Hypothalamus (tissue), 51 donors: ENCODE measurements around the gene ABCB10.
"Not testable (repeated sequence)": the region's sequence is repeated elsewhere in the genome, so short reads cannot be mapped to it uniquely, and the experiment has no call there.

Source experiments
- DNase-seq, 51 donors: peaks; one replicate each; lab custom pipeline; 2025; lab: John Stamatoyannopoulos, UW

ABCB10 gene

DNA sequence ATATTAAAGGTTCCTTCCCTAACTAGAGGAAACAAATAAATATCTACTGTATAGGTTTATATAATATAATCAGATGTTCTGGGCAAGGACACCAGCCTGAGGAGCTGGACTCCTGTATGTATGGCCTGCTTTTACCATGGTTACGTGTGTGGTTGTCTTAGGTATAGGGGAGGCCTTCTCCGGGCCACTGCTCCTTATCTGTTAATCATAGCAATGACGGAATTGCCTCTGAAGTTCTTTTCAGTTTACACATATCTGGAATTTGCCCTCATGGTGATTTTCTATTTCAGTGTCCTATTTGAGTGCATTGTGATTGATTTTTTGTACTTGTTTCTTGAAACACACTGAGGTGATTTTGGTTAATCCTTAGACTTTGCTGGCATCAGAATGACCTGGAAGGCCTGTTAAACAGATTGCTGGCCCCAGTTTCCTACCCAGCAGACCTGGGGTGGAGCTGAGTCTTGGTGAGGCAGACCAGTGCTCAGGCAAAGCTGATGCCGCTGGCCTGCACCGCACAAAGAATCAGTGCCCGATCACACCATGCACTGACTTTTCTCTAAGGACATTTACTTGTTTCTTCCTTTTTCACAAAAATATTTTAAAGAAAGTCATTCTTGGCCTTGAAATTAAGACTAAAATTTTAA, 18.5 kb downstream of the ABCB10 start:
- no peak for DNase-seq

DNA sequence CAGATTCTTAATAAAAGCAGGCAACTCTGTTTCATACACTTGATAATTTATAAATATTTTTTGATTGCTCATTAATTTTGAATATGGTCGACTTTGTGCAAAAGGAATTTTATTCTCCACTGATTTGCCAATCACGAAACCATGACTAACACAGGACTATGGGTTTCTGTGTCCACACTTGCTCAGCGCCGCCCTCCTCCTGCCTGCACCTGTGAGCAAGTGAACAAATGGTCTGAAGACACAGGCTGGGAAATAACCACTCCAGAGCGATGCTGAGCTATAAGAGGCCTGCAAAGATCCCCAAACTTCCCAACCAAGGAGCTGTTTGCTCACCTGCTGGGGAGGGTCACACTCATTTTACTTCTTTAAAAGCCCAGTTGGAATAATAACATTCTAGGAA, 19.6 kb downstream of the ABCB10 start:
- DNase-seq: no peak

DNA sequence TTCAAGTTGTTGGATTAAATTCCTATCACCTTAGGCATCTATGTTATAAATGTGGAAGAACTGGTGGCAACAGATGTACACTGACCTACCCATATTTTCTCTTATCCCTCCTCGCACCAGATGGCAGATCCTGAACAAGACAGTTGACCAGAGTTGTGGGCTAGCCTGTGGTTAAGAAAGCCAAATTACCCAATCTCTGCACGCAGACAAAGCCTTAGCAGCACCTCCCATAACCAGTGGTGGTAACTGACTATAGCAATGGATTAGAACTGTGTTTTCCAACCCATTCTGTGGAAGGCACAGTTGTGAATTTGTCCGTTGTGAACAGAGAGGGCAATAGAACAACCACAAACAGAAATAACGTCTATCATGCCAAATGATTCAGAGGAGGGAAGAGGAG, 20.6 kb downstream of the ABCB10 start:
- no peak for DNase-seq

DNA sequence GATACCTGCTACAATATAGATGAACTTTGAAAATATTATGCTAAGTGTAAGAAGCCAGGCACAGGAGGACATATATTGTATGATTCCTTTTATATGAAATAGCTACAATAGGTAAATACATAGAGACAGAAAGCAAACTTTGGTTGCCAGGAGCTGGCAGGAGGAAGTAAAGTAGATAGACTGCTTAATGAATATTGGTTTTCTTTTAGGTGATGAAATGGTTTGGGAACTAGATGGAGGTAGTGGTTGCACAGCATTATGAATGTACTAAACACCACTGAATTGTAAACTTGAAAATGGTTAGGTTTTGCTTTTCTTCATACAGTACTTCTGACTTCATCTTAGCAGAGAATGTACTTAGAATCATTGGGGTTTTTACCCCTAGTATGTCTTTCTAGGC, 21.5 kb downstream of the ABCB10 start:
- no peak for DNase-seq

DNA sequence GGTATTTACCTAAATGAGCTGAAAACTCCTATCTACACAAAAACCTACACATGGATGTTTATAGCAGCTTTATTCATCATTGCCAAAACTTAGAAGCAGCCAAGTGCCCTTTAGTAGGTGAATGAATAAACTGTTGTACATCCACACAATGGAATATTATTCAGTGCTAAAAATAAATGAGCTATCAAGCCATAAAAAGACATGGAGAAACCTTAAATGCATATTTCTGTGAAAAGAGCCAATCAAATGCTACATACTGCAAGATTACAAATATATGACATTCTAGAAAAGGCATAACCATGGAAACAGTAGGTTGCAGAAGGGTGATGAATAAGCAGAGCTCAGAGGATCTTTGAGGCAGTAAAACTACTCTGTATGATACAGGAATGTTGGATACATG, 23.3 kb downstream of the ABCB10 start:
- peak in 1 of 51 donors; percentile 8 for DNase-seq

DNA sequence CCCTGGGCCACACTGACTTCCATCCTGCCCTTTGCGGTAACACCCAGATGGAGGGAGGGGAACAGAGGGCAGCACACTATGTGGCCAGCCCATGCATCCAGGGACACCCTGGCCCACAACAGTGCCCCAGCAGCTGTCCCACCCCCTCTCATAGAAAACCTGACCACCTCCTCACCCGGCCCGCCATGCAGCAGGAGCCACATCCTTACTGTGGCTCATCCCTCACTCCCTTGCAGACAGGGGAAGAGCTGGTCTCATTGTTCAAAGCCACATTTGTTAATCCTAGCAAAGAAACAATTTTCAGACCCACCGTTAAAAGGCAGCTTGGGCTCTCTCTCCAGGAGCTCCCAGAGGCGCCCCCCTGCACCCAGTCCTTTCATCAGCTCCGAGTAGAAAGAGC, 27.2 kb downstream of the ABCB10 start:
- no peak for DNase-seq

- no peak for DNase-seq
These were observed 28.9 kb downstream of the ABCB10 start for GRCh38 chr1:229529639-229530038.

DNA sequence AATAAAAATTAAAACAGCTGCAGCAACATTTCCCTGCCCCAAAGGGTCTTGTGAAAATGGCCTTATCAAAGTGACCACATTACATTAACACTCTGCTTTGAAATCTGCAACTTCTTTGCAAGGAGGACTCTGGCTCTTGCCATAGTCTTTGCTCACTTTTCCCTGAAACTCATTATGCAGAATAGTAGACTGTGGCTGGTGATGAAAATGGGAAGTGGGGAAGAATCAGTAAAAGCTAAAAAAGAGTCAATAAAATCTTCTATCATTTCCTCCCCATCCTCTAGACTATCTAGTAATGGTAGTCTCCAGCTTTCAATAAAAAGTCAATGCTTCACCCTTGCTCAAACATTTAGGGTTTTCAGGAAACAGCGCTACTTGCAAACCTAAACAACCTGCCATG, 31.8 kb downstream of the ABCB10 start:
- DNase-seq: no peak

- DNase-seq: no peak
These were observed 35.5 kb downstream of the ABCB10 start for GRCh38 chr1:229523052-229523451.

DNA sequence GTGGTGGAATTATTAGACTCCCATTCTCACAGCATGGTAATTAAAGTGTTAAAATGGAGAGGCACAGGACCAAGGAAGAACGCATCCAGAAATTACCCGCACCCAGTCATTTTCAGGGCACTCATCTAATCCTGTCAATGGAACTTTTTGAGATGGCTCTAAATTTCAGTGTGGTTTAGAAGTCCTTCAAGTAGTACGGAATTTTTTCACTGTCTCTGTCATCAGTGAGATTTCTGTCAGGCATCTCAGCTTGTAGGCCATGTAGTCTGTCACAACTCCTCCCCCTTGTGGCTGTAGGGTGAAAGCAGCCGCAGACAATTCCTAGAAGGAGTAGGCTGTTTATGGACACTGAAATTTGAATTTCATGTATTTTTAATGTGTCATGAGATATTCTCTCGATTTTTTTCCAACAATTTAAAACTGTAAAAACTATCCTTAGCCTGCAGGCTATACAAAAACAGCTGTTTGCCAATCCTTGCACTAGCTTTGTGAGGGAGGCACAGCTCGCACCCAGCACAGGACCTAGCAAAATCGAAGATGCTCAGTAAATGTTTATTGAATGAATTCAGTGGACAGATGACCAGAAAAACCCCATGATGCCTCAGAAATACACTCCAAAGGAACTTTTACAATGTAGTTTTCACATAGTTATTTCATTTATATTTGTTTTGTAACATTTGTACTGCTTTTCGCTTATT, 43.8 kb downstream of the ABCB10 start:
- DNase-seq: peak in 34 of 51 donors; percentile 4 to 79 (median 39)

- DNase-seq: not testable (repeated sequence)
These were observed 46.9 kb downstream of the ABCB10 start for GRCh38 chr1:229511625-229512024.

DNA sequence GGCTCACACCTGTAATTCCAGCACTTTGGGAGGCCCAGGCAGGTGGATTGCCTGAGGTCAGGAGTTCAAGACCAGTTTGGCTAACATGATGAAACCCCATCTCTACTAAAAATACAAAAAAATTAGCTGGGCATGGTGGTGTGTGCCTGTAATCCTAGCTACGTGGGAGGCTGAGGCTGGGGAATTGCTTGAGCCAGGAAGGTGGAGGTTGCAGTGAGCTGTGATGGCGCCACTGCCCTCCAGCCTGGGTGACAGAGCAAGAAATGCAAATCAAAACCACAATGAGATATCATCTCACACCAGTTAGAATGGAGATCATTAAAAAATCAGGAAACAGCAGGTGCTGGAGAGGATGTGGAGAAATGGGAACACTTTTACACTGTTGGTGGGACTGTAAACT, 47.3 kb downstream of the ABCB10 start:
- not testable (repeated sequence) for DNase-seq

GRCh38 chr1:229509576-229509975, 48.9 kb downstream of the ABCB10 start:
- DNase-seq: no peak

DNA sequence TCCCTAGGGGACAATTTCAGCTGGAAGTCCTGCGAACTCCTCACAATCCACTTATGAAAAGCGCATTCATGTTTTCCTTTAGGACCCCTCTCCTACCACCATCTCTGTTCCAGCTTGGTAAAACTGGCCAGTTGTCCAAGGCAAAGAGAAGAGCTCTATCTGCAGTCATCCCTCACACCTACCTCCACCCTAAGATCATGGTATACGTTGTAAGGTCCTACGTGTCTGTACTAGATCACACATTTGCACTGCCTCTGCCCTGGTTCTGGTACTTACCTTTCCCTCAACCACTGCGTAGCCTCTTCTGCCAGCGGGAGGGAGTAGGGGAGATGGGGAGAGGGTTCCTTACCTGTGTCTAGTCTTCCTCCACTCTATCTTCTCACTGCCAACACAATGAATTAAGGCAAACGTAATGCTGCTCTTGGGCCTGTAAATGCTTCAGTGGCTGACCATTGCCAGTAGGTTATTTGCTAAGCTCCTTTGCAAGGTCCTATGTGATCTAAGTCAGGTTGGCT, 49.6 kb downstream of the ABCB10 start:
- DNase-seq: peak in 1 of 51 donors; percentile 16

DNA sequence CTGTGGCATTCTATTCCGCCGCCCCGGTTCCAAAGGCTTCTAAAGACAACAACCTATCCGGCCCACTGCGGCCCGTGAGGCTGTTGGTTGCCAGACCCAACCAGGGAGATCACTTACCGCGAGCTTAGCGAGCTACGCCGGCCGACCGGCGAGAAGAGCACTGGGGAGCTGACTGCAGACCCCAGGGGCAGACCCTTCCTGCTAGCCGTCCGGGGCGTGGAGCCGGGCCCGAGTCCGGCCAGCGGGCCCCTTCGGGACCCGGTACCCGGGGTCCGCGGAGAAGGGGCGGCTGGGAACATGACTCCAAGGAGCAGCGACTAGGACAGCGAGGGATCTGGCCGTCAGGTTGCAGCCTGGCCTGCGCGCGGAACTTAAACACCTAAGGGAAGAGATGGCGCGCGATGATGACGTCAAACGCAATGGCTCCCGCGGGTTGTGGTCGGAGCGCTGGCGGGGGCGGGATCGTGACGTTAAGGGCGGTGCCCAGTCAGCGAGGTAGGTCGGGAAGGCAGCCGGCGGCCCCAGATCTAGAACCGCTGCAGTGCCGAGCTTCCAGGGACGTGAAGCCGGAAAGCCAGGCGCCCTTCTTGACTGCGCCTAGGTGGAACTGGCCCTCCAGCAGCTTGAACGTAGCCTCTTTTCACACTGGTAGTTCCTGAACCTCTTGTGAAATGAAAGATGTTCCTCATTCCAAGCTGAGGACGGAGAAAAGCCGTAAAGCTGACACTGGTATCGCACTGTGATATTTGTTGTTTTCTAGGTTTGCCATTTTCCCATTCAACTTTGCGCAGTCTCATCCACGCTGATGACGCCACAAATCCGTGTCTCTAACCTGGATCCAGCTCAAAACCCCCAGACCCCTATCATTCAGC, 50.3 kb downstream of the ABCB10 start, which contains the start of gene NUP133:
TSS of gene NUP133 (minus strand) at position 391 of the 872 bp plus-strand sequence. CDS start at position 299, 92 bp downstream.
- DNase-seq: peak; percentile 71 to 98 (median 93)

DNA sequence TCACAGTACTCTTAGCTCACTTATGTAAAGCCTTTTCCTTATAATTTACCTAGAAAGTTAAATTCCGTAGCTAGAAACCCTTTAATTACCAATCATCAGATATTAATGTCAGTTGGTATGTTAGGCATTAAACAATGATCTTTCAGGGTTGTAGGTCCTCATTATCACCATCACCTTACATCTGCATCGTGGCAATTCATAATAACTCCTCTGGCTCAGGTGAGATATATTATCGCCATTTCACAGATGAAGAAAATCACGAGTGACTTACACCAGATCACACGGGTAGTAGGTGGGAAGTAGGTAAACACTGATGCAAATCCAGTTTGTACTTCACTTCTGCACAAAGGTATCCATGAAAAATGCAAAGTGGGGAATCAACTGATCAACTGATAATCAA, 51.0 kb downstream of the ABCB10 start:
- no peak for DNase-seq

DNA sequence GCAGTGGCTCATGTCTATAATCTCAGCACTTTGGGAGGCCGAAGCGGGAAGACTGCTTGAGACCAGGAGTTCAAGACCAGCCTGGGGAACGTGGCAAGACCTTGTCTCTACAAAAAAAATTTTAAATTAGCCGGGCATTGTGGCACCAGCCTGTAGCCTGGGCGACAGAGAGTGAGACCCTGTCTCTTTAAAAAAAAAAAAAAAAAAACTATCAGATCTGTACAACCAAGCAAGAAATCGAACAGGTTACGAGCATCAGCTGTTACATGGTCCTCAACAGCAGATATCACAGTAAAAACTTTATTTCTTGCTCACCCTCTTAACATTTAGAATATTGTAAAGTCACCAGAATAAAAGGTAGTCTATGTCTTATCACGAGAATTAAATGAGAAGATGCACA, 51.9 kb downstream of the ABCB10 start:
- DNase-seq: no peak

DNA sequence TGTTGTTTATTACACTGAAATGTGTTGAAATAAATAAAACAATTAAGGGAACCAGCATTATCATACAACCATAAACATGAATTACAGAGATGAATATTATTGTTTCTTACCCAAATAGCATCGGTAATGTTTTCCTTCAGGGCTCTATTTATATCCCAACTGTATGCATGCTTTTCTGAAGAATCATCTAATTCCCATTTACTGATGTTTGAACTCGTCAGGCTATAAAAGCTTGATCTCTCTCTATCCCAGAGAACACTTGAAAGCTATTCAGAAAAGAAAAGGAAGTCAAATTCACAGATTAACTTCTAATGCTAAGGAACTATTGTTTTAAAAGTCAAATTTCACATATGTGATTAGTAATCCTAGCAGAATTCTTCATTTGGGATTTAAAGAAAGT, 62.7 kb downstream of the ABCB10 start:
- DNase-seq: no peak

DNA sequence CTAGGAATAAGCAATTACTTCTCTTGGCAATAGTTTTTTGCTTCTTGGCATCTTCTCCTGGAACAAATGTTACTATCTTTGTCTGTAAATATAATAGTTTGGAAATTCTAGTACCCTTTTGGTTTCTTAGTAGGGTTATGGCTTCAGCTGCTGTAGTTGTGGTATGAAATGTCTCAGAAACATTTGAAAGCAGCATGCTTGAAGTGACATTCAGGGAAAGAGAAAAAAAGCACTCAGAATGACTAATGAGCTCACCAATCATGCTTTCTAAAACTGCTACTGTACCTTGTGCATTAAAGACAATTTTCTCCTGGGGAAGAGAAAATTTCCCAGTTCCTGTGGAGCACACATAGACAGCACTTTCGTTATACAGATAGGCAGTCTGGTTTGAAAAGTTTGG, 71.3 kb downstream of the ABCB10 start:
- DNase-seq: no peak

GRCh38 chr1:229485318-229485717, 73.2 kb downstream of the ABCB10 start:
- DNase-seq: no peak

DNA sequence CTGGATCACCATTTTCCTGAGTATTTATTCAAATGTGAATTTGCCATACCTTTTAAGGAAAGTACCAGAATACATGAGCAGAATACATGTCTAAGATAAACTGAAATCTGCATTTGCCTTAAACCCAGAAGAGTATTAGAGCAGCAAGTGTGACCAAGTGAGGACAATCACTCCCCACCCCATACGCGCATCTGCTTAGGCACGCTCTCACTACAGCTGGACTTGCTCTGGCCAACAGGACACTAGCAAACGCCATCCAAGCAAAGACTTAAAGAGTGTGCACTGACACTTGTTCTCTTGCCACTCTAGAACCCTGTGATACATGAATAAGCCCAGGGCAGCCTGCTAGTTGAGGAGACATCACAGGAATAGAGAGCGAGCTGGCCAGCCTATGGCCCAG, 76.0 kb downstream of the ABCB10 start:
- no peak for DNase-seq
